ENCODE results near the gene ESRRA.

Gene ESRRA

GRCh38 chr11:64339754-64340408 lies 34.6 kb downstream of the ESRRA start, which contains the start of gene CCDC88B:
TSS of gene CCDC88B (plus strand) at chr11:64340204. CDS start at chr11:64340267, 63 bp downstream.
- H3K27ac Mint-ChIP-seq, result no peak within 1 kb of the TSS

GRCh38 chr11:64340671-64341335 lies 35.5 kb downstream of the ESRRA start:
- Mint-ChIP-seq H3K9me3 (no peaks in the 10 kb centered on the region), H3K27ac (no peak overlapping the region), H3K4me1 (peaks cover 46% of the 10 kb centered on the region), H3K36me3 (ENCODE audit: low read depth) (no peaks in the 10 kb centered on the region), H3K4me3 (peak overlapping the region; percentile 74), H3K27me3 (ENCODE audit: low read depth, poor library complexity) (peaks cover 16% of the 10 kb centered on the region)
- TF ChIP-seq CTCF (IDR thresholded peaks at IDR 0.05), result no peak
- peak; percentile 87 for DNase-seq

More at GRCh38 chr11:64339754-64340408, 34.6 kb downstream of the ESRRA start, which contains the start of gene CCDC88B:
- no peak for DNase-seq
- no peak for TF ChIP-seq CTCF (IDR thresholded peaks at IDR 0.05)
- peaks cover 16% of the 10 kb centered on the region for H3K27me3 Mint-ChIP-seq (ENCODE audit: low read depth, poor library complexity)
- no peaks in the 10 kb centered on the region for H3K36me3 Mint-ChIP-seq (ENCODE audit: low read depth)
- peak within 1 kb of the TSS; percentile 74 for H3K4me3 Mint-ChIP-seq
- no peaks in the 10 kb centered on the region for H3K9me3 Mint-ChIP-seq
- H3K4me1 Mint-ChIP-seq, result peaks cover 47% of the 10 kb centered on the region

- DNase-seq, result no peak
- H3K9me3 Mint-ChIP-seq, result no peaks in the 10 kb centered on the region
- TF ChIP-seq CTCF (IDR thresholded peaks at IDR 0.05), result no peak
- no peaks in the 10 kb centered on the region for H3K36me3 Mint-ChIP-seq (ENCODE audit: low read depth)
- H3K4me1 Mint-ChIP-seq, result peaks cover 46% of the 10 kb centered on the region
- H3K4me3 Mint-ChIP-seq, result peak overlapping the region; percentile 74
- peaks cover 16% of the 10 kb centered on the region for H3K27me3 Mint-ChIP-seq (ENCODE audit: low read depth, poor library complexity)
- no peak overlapping the region for H3K27ac Mint-ChIP-seq
Observed at GRCh38 chr11:64341429-64341828, 36.1 kb downstream of the ESRRA start.

- Mint-ChIP-seq H3K27ac (no peak overlapping the region), H3K36me3 (ENCODE audit: low read depth) (no peaks in the 10 kb centered on the region), H3K4me3 (peak overlapping the region; percentile 60), H3K4me1 (peaks cover 43% of the 10 kb centered on the region), H3K27me3 (ENCODE audit: low read depth, poor library complexity) (peaks cover 16% of the 10 kb centered on the region), H3K9me3 (no peaks in the 10 kb centered on the region)
- DNase-seq, result peak; percentile 95
- peak; percentile 26 for TF ChIP-seq CTCF (IDR thresholded peaks at IDR 0.05)
Observed at GRCh38 chr11:64341851-64342791, 36.8 kb downstream of the ESRRA start.

- Mint-ChIP-seq H3K9me3 (no peaks in the 10 kb centered on the region), H3K4me3 (peak overlapping the region; percentile 60), H3K27me3 (ENCODE audit: low read depth, poor library complexity) (peaks cover 13% of the 10 kb centered on the region), H3K27ac (no peak overlapping the region), H3K36me3 (ENCODE audit: low read depth) (no peaks in the 10 kb centered on the region), H3K4me1 (peaks cover 45% of the 10 kb centered on the region)
- DNase-seq, result no peak
- TF ChIP-seq CTCF (IDR thresholded peaks at IDR 0.05), result no peak
Observed at GRCh38 chr11:64342869-64343745, 37.8 kb downstream of the ESRRA start.

Measured in nephron progenitor cell (in vitro differentiated cells).